GM18873 (cell line): ENCODE measurements around the gene HS6ST3.

Experiments
- ATAC-seq: cut with Tn5 transposase; IDR thresholded peaks from one replicate; pipeline ENCODE4 v1.9.1; 2021; ENCODE audit warnings: mild to moderate bottlenecking, moderate library complexity, moderate number of reproducible peaks; ENCODE audit not compliant: unreplicated experiment, low FRiP score

HS6ST3 gene

GRCh38 chr13:96860882-96861281 lies 771.0 kb downstream of the HS6ST3 start:
- ATAC-seq: no peak

- no peak for ATAC-seq
These were observed 772.2 kb downstream of the HS6ST3 start for GRCh38 chr13:96862093-96862492.

DNA sequence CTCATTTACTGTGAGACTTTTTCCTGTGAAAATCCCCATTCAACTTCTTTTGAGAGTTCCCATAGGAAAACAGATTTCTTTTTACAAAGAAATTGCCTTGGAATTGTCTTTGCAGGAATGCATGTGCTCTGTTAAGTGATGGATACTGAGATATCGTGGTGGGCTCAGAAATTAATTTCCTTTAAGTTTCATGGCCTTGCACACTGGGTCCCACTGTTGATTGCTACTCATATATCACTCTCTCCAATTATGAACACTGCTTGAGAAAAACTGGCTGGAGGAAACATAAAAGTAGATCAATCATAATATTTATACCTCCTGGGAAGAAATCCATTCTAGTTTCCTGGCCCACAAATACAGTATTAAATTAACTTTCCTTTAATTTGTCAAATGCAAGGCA lies 773.1 kb downstream of the HS6ST3 start:
- ATAC-seq: no peak

GRCh38 chr13:96871469-96871868 lies 781.6 kb downstream of the HS6ST3 start:
- ATAC-seq: no peak

DNA sequence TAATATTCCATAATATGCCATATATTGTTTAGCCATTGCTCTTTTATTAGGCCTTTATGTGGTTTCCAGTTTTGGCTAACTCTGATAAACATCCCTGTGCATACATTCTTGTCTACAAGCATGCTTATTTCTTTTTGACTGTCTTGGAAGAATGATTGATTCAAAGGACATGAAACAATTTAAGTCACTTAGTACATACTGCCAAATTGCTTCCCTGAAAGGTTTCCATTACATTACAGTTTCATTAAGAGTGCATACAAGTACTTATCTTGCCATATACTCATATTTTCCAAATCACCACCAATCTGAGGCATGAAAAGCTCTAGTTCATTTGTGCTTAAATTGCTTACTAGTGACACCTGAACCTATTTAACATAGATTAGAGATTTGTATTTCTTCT lies 790.5 kb downstream of the HS6ST3 start:
- ATAC-seq: no peak
